HCT116 (cell line): ENCODE data around the gene GCN1. TPM values are rescaled to one million over a fixed set of nuclear protein-coding genes. Genes with fewer than 3 reads are reported as not detected.
A peak's percentile ranks its signal among the peaks of the same experiment; 100 is the strongest.

Experiments used
- ATAC-seq: fragments of 200-7000 bp; cut with Tn5 transposase; 2 replicates; pipeline ENCODE4 v1.9.1; 2020; ENCODE audit warnings: mild to moderate bottlenecking, moderate library complexity
- BruUV-seq: library from RNA; stranded (reverse); fragments of 400-500 nt; replicated peaks from 2 replicates; lab custom pipeline; 2021; lab: Mats Ljungman, UMichigan
- CTCF ChIA-PET: fragments of 300-600 bp; sonication (Branson Sonifier 250); formaldehyde crosslinking; loops from one replicate; lab custom pipeline; 2021; ENCODE audit warnings: antibody characterized with exemption; lab: Charles Lee
- POLR2A ChIA-PET: fragments of 300-600, 350-600 bp; sonication (Branson Sonifier 250); formaldehyde crosslinking; loops from one replicate; lab custom pipeline; 2021; ENCODE audit warnings: antibody characterized with exemption; lab: Charles Lee
- RAD21 ChIA-PET, 2 experiments: fragments of 300-600 bp; sonication (Branson Sonifier 250); formaldehyde crosslinking; loops; one replicate each; lab custom pipeline; 2023; ENCODE audit warnings: low total read pairs in 2 of 2; ENCODE audit not compliant: uncharacterized antibody in 2 of 2, unreplicated experiment in 2 of 2, low non-redundant PET in 1 of 2; lab: Charles Lee
- DNase-seq: peaks from one replicate; pipeline ENCODE4 v3.0.0-alpha.2; 2010; ENCODE audit warnings: low read depth, low spot score
- H2AFZ ChIP-seq: fragments of 200-600 bp; shearing (Covaris generic), sonication (generic); 2 replicates; pipeline ENCODE4 v1.6.1; 2017; ENCODE audit warnings: low read depth, mixed run types, mixed read lengths, antibody characterized with exemption, low read length; ENCODE audit not compliant: poor library complexity, severe bottlenecking
- H3K27ac ChIP-seq: 2 replicates; pipeline ENCODE4 v1.5.1; 2012; ENCODE audit warnings: low read depth, low read length
- H3K27me3 ChIP-seq: fragments of 200-600 bp; sonication (generic); 2 replicates; pipeline ENCODE4 v1.6.1; 2016; ENCODE audit warnings: mixed run types, low read length, mixed read lengths; ENCODE audit not compliant: insufficient read depth
- H3K36me3 ChIP-seq, 2 experiments: fragments of 200-500 bp in 1 of 2; fragments of 200-600 bp in 1 of 2; sonication (Bioruptor generic) in 1 of 2; sonication (generic) in 1 of 2; 2 replicates each; pipeline versions ENCODE4 v1.5.1 to v1.6.1; 2014 to 2016; ENCODE audit warnings: low read length in 2 of 2, inconsistent platforms in 1 of 2, mixed read lengths in 1 of 2, mixed run types in 1 of 2; ENCODE audit not compliant: insufficient read depth in 2 of 2, control insufficient read depth in 1 of 2
- H3K4me1 ChIP-seq, 2 experiments: fragments of 200-600 bp in 1 of 2; sonication (generic) in 1 of 2; 2 replicates each; pipeline versions ENCODE4 v1.5.1 to v1.6.1; 2012 to 2017; ENCODE audit warnings: low read length in 2 of 2, inconsistent platforms in 1 of 2, mild to moderate bottlenecking in 1 of 2, mixed read lengths in 1 of 2, mixed run types in 1 of 2, moderate library complexity in 1 of 2; ENCODE audit not compliant: insufficient read depth in 2 of 2, control insufficient read depth in 1 of 2
- H3K4me2 ChIP-seq: fragments of 200-600 bp; sonication (generic); 2 replicates; pipeline ENCODE4 v1.6.1; 2017; ENCODE audit warnings: mixed run types, low read length, mixed read lengths
- H3K4me3 ChIP-seq, 2 experiments: fragments of 200-600 bp in 1 of 2; sonication (generic) in 1 of 2; replicated peaks in 1 of 2; 2 replicates each; pipeline ENCODE4 v1.5.1; 2011 to 2016; ENCODE audit warnings: low read length in 2 of 2, control low read depth in 1 of 2, low read depth in 1 of 2, mild to moderate bottlenecking in 1 of 2, mixed read lengths in 1 of 2, mixed run types in 1 of 2
- H3K79me2 ChIP-seq: fragments of 200-600 bp; sonication (generic); 2 replicates; pipeline ENCODE4 v1.6.1; 2017; ENCODE audit warnings: mild to moderate bottlenecking, mixed run types, low read length, moderate library complexity, mixed read lengths; ENCODE audit not compliant: insufficient read depth
- H3K9ac ChIP-seq: fragments of 200-600 bp; sonication (generic); 2 replicates; pipeline ENCODE4 v1.6.1; 2016; ENCODE audit warnings: low read length, mixed read lengths
- H3K9me2 ChIP-seq: fragments of 200-600 bp; sonication (generic), shearing (Covaris generic); 2 replicates; pipeline ENCODE4 v1.6.1; 2017; ENCODE audit warnings: mixed run types, mild to moderate bottlenecking, moderate library complexity; ENCODE audit not compliant: insufficient read depth
- H3K9me3 ChIP-seq, 2 experiments: fragments of 200-500 bp in 1 of 2; fragments of 200-600 bp in 1 of 2; sonication (Bioruptor generic) in 1 of 2; sonication (generic) in 1 of 2; 2 replicates each; pipeline ENCODE4 v1.6.1; 2014 to 2017; ENCODE audit warnings: low read length in 2 of 2, mixed read lengths in 2 of 2, inconsistent platforms in 1 of 2, low read depth in 1 of 2, mild to moderate bottlenecking in 1 of 2, mixed run types in 1 of 2, moderate library complexity in 1 of 2; ENCODE audit not compliant: control insufficient read depth in 1 of 2, insufficient read depth in 1 of 2
- H4K20me1 ChIP-seq: fragments of 200-600 bp; sonication (generic), shearing (Covaris generic); 2 replicates; pipeline ENCODE4 v1.6.1; 2017; ENCODE audit warnings: mixed run types, mild to moderate bottlenecking, moderate library complexity; ENCODE audit not compliant: insufficient read depth
- CBX3 ChIP-seq: IDR thresholded peaks from 2 replicates; pipeline ENCODE4 v1.6.1; 2012; ENCODE audit warnings: low read depth
- CEBPB ChIP-seq: IDR thresholded peaks from 2 replicates; pipeline ENCODE4 v1.6.1; 2012; ENCODE audit warnings: low read depth
- CTCF ChIP-seq, 3 experiments: fragments of 200-600 bp in 1 of 3; sonication (generic) in 1 of 3; IDR thresholded peaks in 2 of 3; conservative IDR thresholded peaks in 1 of 3; 2 replicates each; pipeline ENCODE4 v1.5.1; 2012 to 2017; ENCODE audit warnings: low read depth in 2 of 3, low read length in 2 of 3, antibody characterized with exemption in 1 of 3, borderline replicate concordance in 1 of 3, control low read depth in 1 of 3, mild to moderate bottlenecking in 1 of 3, mixed read lengths in 1 of 3, mixed run types in 1 of 3, moderate library complexity in 1 of 3; ENCODE audit not compliant: insufficient read depth in 1 of 3
- EGR1 ChIP-seq: IDR thresholded peaks from 2 replicates; pipeline ENCODE4 v1.6.1; 2012; ENCODE audit warnings: low read depth
- ELF1 ChIP-seq: IDR thresholded peaks from 2 replicates; pipeline ENCODE4 v1.6.1; 2012; ENCODE audit warnings: low read depth, borderline replicate concordance
- EZH2 ChIP-seq: fragments of 200-600 bp; sonication (generic); IDR thresholded peaks from 2 replicates; pipeline ENCODE4 v1.6.1; 2017; ENCODE audit warnings: antibody characterized with exemption, mixed run types
- FOSL1 ChIP-seq: IDR thresholded peaks from 2 replicates; pipeline ENCODE4 v1.6.1; 2012; ENCODE audit warnings: low read depth
- JUND ChIP-seq: IDR thresholded peaks from 2 replicates; pipeline ENCODE4 v1.6.1; 2012
- POLR2A ChIP-seq: IDR thresholded peaks from 2 replicates; pipeline ENCODE4 v1.7.0; 2011; ENCODE audit warnings: borderline replicate concordance; ENCODE audit not compliant: insufficient read depth, insufficient read length; ENCODE audit errors: extremely low read depth
- POLR2AphosphoS5 ChIP-seq: IDR thresholded peaks from 2 replicates; pipeline ENCODE4 v1.6.1; 2011; ENCODE audit warnings: mild to moderate bottlenecking, low read depth, low read length, moderate library complexity
- SP1 ChIP-seq: IDR thresholded peaks from 2 replicates; pipeline ENCODE4 v1.6.1; 2012; ENCODE audit warnings: low read depth
- SRF ChIP-seq: IDR thresholded peaks from 2 replicates; pipeline ENCODE4 v1.6.1; 2012; ENCODE audit warnings: low read depth
- TCF7L2 ChIP-seq: IDR thresholded peaks from 2 replicates; pipeline ENCODE4 v1.7.0; 2011; ENCODE audit warnings: borderline replicate concordance, inconsistent platforms; ENCODE audit not compliant: insufficient read depth, insufficient read length; ENCODE audit errors: extremely low read depth
- YY1 ChIP-seq: IDR thresholded peaks from 2 replicates; pipeline ENCODE4 v1.6.1; 2011; ENCODE audit warnings: low read length, low read depth, moderate library complexity, mild to moderate bottlenecking; ENCODE audit not compliant: insufficient replicate concordance; ENCODE audit errors: extremely low read depth
- ZFX ChIP-seq: fragments of 450-650 bp; IDR thresholded peaks from 2 replicates; pipeline ENCODE4 v1.6.1; 2017
- ZNF274 ChIP-seq: fragments of 200-500 bp; sonication (Bioruptor generic); IDR thresholded peaks from 2 replicates; pipeline ENCODE4 v1.6.1; 2014; ENCODE audit warnings: mild to moderate bottlenecking, low read depth, low read length, inconsistent platforms
- intact Hi-C: fragments of 100-400 bp; cut with micrococcal nuclease; formaldehyde crosslinking; loops from 2 replicates; pipeline ENCODE4 v1.10.0; 2022
- total RNA-seq: library from RNA; stranded (reverse); gene quantifications from one replicate; pipeline ENCODE4 v1.2.1, GENCODE V29; 2021; ENCODE audit not compliant: unreplicated experiment
- TF ChIP-seq, protein P1 (sequence below): IDR thresholded peaks from 2 replicates; pipeline ENCODE4 v1.6.1; 2012
- TF ChIP-seq, protein P2 (sequence below): IDR thresholded peaks from 2 replicates; pipeline ENCODE4 v1.6.1; 2012; ENCODE audit warnings: low read depth
- TF ChIP-seq, protein P3 (sequence below): IDR thresholded peaks from 2 replicates; pipeline ENCODE4 v1.6.1; 2012
- TF ChIP-seq, protein P4 (sequence below): IDR thresholded peaks from 2 replicates; pipeline ENCODE4 v1.6.1; 2011; ENCODE audit warnings: mild to moderate bottlenecking, low read length, moderate library complexity; ENCODE audit not compliant: insufficient replicate concordance; ENCODE audit errors: extremely low read depth

The GCN1 gene
- total RNA-seq, 1 experiment from 2014 or later, result 184 TPM

- Histone ChIP-seq H3K9me2 (no peaks in the 10 kb centered on the region), H3K27me3 (no peaks in the 10 kb centered on the region), H3K79me2 (peaks cover 22% of the 10 kb centered on the region), H3K4me2 (no peak overlapping the region), H3K27ac (no peak overlapping the region), H3K9ac (no peak overlapping the region), H3K36me3 (peaks cover 64 to 66% of the 10 kb centered on the region in 2 experiments; a peak in 3 of 4 replicates), H4K20me1 (no peaks in the 10 kb centered on the region), H3K4me1 (no peaks in the 10 kb centered on the region), H2AFZ (no peak overlapping the region), H3K9me3 (no peaks in the 10 kb centered on the region), H3K4me3 (no peak overlapping the region)
- ChIA-PET RAD21 (no interaction called here), POLR2A (no interaction called here), CTCF (no interaction called here)
- ATAC-seq, result 0 out of 2 replicates have a peak, but pooled peaks have one; percentile 43
- no peak for TF ChIP-seq EZH2
- no peak for TF ChIP-seq ZNF274
- TF ChIP-seq ZFX, result no peak
- TF ChIP-seq EGR1, result no peak
- TF ChIP-seq, protein P1, sequence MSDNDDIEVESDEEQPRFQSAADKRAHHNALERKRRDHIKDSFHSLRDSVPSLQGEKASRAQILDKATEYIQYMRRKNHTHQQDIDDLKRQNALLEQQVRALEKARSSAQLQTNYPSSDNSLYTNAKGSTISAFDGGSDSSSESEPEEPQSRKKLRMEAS, result no peak
- TF ChIP-seq POLR2A, result no peak
- TF ChIP-seq, protein P2, sequence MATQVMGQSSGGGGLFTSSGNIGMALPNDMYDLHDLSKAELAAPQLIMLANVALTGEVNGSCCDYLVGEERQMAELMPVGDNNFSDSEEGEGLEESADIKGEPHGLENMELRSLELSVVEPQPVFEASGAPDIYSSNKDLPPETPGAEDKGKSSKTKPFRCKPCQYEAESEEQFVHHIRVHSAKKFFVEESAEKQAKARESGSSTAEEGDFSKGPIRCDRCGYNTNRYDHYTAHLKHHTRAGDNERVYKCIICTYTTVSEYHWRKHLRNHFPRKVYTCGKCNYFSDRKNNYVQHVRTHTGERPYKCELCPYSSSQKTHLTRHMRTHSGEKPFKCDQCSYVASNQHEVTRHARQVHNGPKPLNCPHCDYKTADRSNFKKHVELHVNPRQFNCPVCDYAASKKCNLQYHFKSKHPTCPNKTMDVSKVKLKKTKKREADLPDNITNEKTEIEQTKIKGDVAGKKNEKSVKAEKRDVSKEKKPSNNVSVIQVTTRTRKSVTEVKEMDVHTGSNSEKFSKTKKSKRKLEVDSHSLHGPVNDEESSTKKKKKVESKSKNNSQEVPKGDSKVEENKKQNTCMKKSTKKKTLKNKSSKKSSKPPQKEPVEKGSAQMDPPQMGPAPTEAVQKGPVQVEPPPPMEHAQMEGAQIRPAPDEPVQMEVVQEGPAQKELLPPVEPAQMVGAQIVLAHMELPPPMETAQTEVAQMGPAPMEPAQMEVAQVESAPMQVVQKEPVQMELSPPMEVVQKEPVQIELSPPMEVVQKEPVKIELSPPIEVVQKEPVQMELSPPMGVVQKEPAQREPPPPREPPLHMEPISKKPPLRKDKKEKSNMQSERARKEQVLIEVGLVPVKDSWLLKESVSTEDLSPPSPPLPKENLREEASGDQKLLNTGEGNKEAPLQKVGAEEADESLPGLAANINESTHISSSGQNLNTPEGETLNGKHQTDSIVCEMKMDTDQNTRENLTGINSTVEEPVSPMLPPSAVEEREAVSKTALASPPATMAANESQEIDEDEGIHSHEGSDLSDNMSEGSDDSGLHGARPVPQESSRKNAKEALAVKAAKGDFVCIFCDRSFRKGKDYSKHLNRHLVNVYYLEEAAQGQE, result no peak
- TF ChIP-seq, protein P3, sequence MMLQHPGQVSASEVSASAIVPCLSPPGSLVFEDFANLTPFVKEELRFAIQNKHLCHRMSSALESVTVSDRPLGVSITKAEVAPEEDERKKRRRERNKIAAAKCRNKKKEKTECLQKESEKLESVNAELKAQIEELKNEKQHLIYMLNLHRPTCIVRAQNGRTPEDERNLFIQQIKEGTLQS, result no peak
- TF ChIP-seq YY1, result no peak
- TF ChIP-seq CEBPB, result no peak
- no peak for TF ChIP-seq SRF
- no peak for TF ChIP-seq JUND
- TF ChIP-seq, protein P4, sequence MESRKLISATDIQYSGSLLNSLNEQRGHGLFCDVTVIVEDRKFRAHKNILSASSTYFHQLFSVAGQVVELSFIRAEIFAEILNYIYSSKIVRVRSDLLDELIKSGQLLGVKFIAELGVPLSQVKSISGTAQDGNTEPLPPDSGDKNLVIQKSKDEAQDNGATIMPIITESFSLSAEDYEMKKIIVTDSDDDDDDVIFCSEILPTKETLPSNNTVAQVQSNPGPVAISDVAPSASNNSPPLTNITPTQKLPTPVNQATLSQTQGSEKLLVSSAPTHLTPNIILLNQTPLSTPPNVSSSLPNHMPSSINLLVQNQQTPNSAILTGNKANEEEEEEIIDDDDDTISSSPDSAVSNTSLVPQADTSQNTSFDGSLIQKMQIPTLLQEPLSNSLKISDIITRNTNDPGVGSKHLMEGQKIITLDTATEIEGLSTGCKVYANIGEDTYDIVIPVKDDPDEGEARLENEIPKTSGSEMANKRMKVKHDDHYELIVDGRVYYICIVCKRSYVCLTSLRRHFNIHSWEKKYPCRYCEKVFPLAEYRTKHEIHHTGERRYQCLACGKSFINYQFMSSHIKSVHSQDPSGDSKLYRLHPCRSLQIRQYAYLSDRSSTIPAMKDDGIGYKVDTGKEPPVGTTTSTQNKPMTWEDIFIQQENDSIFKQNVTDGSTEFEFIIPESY, result no peak
- no peak for TF ChIP-seq TCF7L2
- no peak for TF ChIP-seq ELF1
- no peak for TF ChIP-seq POLR2AphosphoS5
- TF ChIP-seq CBX3, result no peak
- TF ChIP-seq SP1, result no peak
- no peak for TF ChIP-seq CTCF (IDR thresholded peaks at IDR 0.05 in 2 of 3, conservative IDR thresholded peaks at IDR 0.05 in 1 of 3; ENCODE audit: borderline replicate concordance in 1 of 3, insufficient read depth in 1 of 3, low read depth in 2 of 3, low read length in 2 of 3)
- TF ChIP-seq FOSL1, result no peak
- no peak for DNase-seq
- intact Hi-C loops, result no loop called here
- no TSS peak for BruUV-seq
Measured at GRCh38 chr12:120164293-120164692, 30.2 kb downstream of the GCN1 start.
